ENCODE results near the gene RPS21.

The RPS21 gene

GRCh38 chr20:62358171-62359042 lies 28.5 kb upstream of the RPS21 start:
- Histone ChIP-seq H3K4me1 (peaks cover 20% of the 10 kb centered on the region), H3K4me3 (ENCODE audit: low read depth, low read length) (no peak overlapping the region), H3K9ac (no peak overlapping the region), H3K36me3 (ENCODE audit: control insufficient read depth, insufficient read depth, low read length) (no peaks in the 10 kb centered on the region), H3K27me3 (ENCODE audit: control insufficient read depth, insufficient read depth, low read length) (no peaks in the 10 kb centered on the region), H3K9me3 (ENCODE audit: control insufficient read depth, low read length) (no peaks in the 10 kb centered on the region), H3K79me2 (peaks cover 2% of the 10 kb centered on the region), H3K4me2 (ENCODE audit: low read length) (peak overlapping the region; percentile 21), H2AFZ (no peak overlapping the region), H3K27ac (peak overlapping the region; percentile 67)
- TF ChIP-seq CTCF (IDR thresholded peaks at IDR 0.05): no peak

DNA sequence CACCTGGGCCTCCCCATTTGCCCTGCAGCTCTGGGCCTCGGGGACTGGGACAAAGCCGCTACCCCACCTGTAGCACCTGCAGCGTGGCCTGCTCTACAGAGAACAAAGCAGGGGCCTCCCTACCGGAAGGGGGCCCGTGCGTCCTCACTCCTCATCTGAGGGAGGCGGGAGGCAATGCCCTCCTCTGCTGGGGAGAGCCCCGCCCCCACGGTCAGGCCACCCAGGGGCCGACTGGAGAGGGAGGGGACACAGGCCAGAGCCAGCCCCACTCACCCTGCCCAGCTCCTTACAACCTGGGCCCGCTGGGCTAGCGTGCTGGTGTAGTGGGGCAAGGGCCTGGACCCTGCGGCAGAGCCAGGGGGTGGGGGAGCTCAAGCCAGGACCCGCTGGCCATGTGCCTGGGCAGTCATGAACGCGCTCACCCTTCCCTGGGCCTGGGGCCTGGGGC lies 27.8 kb upstream of the RPS21 start:
- Histone ChIP-seq H3K4me3 (ENCODE audit: low read depth, low read length) (no peak overlapping the region), H3K9me3 (ENCODE audit: control insufficient read depth, low read length) (no peaks in the 10 kb centered on the region), H3K9ac (no peak overlapping the region), H3K27ac (peak overlapping the region; percentile 67), H3K36me3 (ENCODE audit: control insufficient read depth, insufficient read depth, low read length) (no peaks in the 10 kb centered on the region), H3K27me3 (ENCODE audit: control insufficient read depth, insufficient read depth, low read length) (no peaks in the 10 kb centered on the region), H2AFZ (no peak overlapping the region), H3K4me1 (peaks cover 20% of the 10 kb centered on the region), H3K4me2 (ENCODE audit: low read length) (no peak overlapping the region), H3K79me2 (peaks cover 2% of the 10 kb centered on the region)
- TF ChIP-seq CTCF (IDR thresholded peaks at IDR 0.05): no peak

- Histone ChIP-seq H2AFZ (no peak overlapping the region), H3K27ac (peak overlapping the region; percentile 67), H3K4me2 (ENCODE audit: low read length) (no peak overlapping the region), H3K36me3 (ENCODE audit: control insufficient read depth, insufficient read depth, low read length) (no peaks in the 10 kb centered on the region), H3K9me3 (ENCODE audit: control insufficient read depth, low read length) (no peaks in the 10 kb centered on the region), H3K79me2 (peaks cover 2% of the 10 kb centered on the region), H3K9ac (no peak overlapping the region), H3K27me3 (ENCODE audit: control insufficient read depth, insufficient read depth, low read length) (no peaks in the 10 kb centered on the region), H3K4me1 (peaks cover 20% of the 10 kb centered on the region), H3K4me3 (ENCODE audit: low read depth, low read length) (no peak overlapping the region)
- no peak for TF ChIP-seq CTCF (IDR thresholded peaks at IDR 0.05)
These were observed 27.3 kb upstream of the RPS21 start for GRCh38 chr20:62359491-62360121.

DNA sequence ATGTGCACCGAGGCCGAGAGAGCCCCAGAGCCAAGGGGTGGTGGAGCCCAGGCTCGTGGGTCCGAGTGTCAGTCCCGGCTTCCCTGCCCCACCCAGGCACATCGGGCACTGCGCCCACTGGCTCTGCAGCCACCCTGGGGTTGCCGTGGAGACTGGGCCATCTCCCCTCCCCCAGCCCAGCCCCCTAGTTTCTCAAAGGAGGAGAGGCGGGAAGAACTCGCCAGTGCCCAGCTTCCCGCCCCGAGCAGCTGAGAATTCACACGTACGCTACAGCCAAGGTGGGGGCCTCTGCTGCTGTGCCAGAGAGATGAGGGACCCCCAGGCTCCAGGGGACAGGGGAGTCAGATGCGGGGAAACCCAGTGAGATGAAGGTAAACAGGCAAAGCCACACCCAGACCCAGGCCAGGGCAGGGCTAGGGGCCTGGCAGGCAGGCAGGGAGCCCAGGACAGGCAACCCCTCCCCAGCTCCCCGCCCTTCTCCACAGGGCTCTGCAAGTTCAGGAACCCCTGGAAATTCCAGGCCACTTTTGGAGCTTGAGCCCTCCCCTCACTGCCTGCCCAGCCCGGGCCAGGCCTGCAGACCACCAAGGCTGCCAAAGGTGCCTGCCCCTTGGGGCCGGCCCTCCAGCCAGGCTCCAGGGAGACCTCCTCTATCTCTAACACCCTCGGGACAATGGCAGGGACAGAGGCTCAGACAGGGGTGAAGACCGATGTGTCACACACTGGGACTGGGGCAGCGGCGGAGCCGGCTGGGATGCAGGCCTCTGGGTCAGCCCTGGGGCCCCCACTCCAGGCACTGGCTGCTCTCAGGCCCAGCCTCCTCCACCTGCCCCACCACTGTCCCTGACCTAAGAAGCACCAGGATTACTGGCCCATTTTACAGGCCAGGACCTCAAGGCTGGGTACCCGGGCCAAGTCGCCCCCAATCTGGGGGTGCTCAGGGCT lies 25.8 kb upstream of the RPS21 start:
- Histone ChIP-seq H3K9ac (no peak overlapping the region), H3K27me3 (ENCODE audit: control insufficient read depth, insufficient read depth, low read length) (no peaks in the 10 kb centered on the region), H3K79me2 (no peaks in the 10 kb centered on the region), H3K4me3 (ENCODE audit: low read depth, low read length) (no peak overlapping the region), H2AFZ (no peak overlapping the region), H3K9me3 (ENCODE audit: control insufficient read depth, low read length) (no peaks in the 10 kb centered on the region), H3K4me1 (peaks cover 29% of the 10 kb centered on the region), H3K27ac (no peak overlapping the region), H3K4me2 (ENCODE audit: low read length) (no peak overlapping the region), H3K36me3 (ENCODE audit: control insufficient read depth, insufficient read depth, low read length) (no peaks in the 10 kb centered on the region)
- no peak for TF ChIP-seq CTCF (IDR thresholded peaks at IDR 0.05)

Measured in parathyroid adenoma (tissue), 2 donors.